HuH-7 (cell line): ENCODE data around the gene TMEM156.
"Not testable (repeated sequence)": the region's sequence is repeated elsewhere in the genome, so short reads cannot be mapped to it uniquely, and the experiment has no call there.

ENCODE experiments used
- DNase-seq: peaks from one replicate; pipeline ENCODE4 v3.0.0; 2011; ENCODE audit warnings: low spot score

The TMEM156 gene

DNA sequence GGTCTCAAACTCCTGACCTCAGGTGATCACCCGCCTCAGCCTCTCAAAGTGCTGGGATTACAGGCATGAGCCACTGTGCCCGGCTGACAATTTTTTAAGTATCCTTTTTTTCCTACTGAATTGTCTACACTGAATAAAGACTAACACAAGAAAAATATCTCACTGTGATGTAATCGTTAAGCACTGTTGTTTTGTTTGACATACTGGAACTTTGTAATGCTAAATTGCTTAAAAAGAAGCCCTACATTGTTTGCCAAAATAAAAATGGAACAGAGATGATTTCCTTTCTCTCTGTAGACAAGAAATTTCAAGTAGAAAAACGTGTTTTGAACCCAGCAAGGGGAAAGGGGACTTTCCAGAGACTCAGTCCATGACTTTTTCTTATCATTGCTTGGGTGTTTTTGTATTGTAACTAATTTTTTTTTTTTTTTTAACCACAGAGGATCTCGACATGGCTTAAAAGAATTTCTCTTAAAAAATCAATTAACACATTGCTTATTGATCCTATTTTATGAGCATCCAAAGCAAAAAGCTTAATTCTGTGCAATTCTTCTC is 74.9 kb downstream of the TMEM156 start:
- no peak for DNase-seq

DNA sequence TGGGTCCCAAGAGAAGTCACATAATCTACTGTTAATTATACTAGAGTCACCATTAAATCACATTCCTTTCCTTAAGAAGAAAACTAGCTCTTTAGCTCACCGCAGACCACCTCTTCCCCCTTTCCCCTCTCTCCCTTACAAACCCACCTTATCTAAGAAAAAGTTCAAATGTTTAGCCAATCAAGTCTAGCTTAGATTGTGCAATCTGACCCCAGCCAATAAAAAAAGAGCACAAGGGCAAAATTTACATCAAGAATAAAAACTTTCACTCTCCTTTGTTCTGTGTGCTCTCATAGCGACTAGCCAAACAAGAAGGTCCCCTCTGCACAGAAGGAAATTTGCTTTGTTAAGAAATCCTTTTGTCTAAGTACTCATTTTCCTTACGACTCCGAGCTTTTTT is 76.3 kb downstream of the TMEM156 start:
- no peak for DNase-seq

DNA sequence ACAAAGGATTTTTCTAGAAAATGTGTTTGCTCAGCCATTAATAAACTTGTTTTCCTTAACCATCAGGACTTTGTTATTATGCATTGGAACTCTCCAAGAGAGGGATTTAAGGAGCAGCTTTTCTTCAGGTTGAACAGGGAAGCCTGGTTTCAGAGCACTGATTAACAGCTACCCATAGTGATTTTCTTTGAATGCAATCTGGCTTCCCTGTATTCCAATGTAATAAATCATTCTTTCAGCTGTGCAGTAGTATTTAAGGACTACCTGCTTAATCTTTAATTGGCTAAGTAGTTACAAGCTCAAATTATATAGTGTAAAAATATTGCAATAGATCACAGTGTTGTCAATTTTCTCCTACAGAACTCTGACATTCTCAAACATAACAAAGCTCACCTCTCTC is 77.5 kb downstream of the TMEM156 start:
- DNase-seq: no peak

DNA sequence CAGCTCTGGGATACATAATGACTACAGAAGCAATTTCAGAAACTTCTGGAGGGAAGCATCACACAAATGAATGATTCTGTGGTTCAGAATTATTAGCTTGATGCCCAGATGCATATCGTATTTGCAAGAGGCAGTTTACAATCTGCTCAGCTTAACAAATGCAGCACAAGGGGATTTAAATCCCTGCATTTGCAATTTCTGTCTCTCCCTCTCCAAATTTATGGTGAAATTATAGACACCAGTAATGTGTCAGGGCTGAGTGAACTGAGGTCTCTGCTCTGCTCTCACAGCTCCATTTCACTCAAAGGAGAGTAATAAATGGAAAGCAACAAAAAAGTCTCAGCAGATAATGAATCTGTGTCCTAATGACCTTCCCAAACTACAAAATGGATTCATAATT is 80.2 kb downstream of the TMEM156 start:
- DNase-seq: no peak

DNA sequence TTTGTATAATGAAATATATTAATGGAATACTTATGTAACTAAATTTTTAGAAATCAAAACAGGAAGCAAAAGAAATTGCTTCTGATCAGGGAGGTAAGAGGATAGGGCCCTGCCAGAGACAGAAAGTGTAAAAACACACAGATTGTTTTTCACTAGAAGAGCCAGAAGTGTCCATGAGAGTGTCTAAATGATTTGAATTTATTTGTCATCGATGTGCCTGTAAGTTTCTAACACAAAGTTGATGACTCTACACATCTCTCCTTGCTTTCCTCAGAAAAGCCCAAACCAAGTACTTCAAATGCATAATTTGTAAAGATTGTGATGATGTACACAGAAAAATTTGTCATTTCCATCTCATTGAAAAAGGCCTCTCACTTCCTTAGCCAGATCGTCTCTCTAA is 80.6 kb downstream of the TMEM156 start:
- DNase-seq: no peak

DNA sequence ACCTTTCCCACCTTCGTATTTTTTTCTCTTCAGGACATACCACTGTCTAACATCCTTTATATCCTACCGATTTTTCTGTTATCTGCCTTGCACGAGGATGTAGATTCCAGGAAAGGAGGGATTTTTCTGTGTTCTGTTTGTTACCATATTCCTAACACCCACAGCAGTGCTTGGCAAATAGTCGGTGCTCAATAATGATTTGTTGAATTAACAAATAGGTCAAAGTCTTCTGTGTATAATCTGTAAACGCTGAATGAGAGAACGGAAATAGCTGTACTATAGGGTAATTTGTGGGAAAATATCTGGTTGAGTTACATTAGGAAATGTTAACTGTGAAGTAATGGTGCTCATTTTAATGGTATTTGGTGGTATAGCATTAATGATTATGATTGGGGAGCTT is 81.5 kb downstream of the TMEM156 start:
- DNase-seq: no peak

DNA sequence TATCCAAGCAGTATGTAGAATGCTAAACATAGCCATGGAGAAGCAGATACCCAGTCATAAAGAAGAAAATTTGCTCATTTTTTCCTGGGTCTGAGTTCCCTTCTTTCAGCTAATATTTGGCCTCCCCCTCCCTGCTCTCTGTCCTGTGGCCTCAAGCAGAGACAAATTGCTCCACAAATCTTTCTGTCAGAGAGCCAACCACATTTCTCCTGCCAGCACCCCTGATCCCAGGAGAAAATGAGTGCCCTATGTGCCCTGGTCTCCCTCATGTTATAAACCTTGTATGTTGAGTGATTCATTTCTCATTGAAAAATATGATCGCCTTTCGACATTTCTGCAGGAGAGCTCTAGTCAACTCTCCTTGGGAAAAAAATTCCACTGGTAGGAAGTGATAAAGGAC is 82.0 kb downstream of the TMEM156 start:
- no peak for DNase-seq

DNA sequence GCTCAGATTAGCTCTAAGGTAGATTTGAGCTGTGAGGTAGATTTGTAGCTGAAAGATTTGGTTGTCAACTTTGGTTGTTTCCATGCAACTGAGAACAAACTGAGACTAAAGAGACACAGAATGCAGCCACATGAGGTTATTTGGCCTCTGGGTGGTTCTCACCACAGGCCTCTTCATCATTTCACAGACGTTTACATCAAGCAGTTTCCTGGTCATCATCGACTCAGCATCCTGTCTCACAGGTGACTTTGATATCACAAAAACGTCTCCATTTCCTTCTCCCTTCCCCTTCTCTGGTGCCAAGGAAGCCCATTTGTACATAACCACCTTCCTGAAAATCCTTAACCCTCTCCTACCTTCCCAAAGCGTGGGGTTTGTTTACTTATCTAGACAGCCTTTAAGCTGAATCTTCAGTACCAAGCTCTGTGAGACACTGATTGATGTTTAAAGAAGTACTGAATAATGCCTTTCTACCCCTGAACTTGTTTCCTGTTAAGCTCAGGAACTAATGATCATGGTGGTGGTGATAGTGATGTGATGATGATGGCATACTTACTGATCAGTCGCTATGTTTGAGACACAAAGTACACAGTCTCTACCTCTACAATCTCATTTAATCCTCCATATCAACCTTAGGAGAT is 82.7 kb downstream of the TMEM156 start:
- DNase-seq: no peak

DNA sequence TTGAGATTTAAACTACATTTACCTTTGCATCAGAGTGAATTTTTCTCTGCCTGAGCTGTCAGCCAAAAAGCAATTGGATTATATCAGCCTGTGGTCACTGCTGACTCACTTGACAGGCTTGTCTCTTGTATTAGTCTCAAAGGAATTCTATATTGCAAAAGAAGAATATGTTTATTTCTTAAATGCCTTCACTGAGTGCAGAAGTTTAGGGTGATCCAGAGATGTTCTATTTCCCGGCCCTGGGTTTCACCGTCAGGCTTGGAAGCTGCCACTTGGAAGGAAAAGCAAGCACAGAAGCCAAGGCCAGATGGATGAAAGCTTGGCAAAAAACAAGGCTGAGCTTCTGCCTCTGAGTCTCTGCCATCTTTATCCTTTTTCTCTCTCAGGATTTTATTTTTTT is 83.7 kb downstream of the TMEM156 start:
- no peak for DNase-seq

DNA sequence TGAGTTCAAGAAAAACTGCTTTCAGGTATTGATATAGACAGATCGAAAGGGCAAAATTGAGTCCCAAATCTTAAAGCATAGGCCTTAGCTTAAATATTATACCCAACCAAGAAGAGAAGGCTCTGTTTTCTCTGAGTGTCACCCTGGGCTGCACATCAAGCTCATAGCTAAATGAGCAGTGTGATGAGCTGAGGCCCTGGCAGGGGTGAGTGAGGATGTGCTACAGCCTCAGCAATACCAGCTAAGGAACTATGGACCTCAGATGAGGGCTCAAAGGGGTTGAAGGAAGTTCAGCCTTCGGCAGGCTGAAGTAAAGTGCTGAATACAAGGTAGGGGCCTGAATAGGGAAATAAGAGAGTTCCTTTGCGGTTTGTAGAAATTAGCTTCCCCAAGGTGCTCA is 85.3 kb downstream of the TMEM156 start:
- DNase-seq: no peak

DNA sequence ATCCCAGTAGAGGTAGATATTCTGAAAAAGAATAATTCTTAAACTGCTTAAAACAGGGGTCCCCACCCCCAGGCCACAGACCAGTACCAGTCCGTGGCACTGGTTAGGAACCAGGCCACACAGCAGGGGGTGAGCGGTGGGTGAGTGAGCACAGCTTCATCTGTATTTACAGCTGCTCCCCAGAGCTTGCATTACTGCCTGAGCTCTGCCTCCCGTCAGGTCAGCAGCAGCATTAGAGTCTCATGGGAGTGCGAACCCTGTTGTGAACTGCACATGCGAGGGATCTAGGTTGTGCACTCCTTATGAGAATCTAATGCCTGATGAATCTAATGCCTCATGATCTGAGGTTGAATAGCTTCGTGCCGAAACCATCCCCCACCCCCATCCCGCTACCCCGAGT is 87.8 kb downstream of the TMEM156 start:
- no peak for DNase-seq

DNA sequence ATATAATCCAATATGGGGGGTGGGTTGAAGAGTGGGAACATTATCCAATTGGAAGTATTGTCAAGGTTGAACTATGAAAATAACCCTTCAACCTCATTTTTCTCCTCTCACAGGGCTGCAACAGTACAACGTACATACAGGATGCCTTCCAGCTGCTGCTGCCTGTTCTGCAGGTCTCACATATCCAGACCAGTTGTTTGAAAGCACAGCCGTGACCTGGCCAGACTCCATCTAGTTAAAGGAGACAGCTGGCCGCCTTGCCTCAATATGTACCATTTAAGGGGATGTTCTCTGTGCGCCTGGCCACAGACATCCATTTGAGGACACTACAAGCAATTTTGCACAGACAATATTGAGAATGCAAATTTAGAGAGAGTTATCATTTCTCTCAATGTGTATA is 88.9 kb downstream of the TMEM156 start:
- no peak for DNase-seq

DNA sequence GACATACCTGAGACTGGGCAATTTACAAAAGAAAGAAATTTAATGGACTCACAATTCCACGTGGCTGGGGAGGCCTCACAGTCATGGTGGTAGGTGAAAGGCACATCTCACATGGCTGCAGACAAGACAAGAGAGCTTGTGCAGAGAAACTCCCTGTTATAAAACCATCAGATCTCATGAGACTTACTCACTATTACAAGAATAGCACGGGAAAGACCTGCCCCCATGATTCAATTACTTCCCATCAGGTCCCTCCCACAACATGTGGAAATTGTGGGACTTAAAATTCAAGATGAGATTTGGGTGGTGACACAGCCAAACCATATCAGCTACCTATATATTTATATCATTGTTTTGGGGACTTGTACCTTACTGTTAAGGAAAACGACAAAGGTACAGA is 90.3 kb downstream of the TMEM156 start:
- DNase-seq: not testable (repeated sequence)

DNA sequence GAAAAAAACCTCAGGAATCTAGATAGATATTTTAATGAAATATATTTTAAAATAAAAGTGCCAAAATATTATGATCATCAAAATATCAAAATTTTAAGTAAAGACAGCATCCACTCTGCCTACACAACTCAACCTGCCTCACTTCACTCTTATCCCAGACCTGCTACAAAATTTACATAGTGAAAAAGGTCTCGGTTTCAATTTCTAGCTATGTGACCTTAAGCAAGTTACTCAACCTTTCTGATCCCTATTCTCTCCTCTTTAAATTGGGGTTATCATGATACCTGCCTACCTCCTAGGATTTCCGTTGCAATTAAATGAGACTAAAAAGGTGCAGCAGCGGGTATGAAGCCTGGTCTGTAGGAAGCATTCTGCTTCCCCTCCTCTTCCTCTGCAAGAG is 91.7 kb downstream of the TMEM156 start:
- no peak for DNase-seq

DNA sequence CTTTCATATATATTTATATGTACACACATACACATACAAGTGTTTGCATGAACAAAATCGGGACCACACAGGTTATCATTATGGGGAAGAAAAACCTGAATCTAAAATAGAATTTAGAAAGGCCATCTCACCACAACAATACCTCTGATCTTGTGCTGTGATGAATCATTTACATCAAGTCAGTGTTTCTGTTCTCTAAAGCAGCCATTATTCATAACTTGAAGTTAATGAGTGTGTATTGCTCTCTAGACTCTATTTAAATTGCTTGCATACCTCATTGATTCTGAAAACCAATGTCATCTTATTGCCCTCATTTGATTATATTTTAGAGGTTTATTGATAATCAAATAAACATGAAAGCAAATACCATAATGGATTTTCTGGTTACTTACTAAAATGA is 93.0 kb downstream of the TMEM156 start:
- no peak for DNase-seq

DNA sequence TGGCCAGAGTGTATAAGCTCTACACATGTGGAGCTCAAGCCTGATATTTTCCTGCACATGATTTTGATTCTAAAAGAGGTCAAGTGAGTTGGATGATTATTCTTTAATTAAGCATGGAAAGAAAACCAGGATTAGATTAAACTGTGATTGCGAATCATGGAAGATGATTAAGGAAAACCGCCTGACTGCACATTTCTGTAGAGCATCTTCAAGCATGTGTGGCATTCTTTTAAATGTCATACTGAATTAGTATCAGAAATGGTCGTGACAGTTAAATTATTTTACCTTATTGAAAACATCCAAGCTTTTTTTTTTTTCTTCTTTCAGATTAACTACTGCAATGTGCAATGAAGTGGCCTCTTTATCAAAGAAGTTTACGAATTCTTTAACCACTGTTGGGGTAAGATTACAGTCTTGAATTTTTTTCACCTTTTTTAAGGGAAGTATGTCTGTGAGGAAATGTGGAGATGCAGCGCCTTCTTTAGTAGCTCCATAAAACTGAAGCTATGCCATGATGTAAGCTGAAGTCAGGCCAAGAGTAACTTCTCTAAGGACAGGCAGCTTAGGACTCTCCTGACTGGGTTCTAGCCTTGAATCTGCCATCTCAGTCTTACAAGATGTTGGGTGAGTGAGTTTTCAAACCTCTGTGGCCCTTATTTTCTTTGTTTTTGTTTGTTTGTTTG is 96.7 kb downstream of the TMEM156 start:
- DNase-seq: no peak

DNA sequence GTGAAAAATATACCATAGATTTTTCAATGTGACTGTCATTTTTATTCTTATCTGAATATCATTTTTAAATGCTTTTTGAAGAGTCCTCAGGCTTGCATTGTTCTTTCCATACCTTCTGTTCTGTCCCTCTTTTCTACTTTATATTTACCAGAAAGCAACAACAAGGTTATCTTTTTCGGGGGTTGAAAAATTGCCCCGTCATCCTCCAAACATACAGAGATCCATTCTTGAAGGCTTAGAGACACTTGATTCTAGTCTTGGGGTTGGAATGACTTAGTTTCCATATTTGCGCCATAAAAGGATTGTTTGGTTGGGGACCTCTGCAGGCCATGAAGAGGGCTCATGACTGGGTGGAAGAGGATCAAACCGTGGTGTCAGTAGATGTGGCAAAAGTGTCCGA is 101.1 kb downstream of the TMEM156 start:
- no peak for DNase-seq

DNA sequence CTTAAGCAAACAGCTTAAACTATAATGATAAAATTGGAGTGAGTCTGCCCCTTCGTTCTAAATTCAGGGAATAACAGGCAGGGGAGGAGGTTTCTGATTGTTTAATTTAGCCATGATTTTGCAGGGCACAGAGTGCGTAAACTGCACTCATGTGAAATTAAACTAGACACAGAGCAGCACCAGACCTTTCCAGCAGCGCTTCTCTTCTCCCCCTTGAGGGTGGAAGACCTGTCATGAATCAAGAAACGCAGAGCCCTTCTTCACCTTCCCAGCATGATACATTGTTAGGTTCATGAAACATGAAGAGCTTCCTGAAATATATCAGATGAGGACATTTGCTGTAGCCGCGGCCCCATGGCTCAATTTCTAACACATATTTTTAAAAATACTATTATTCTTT is 101.5 kb downstream of the TMEM156 start:
- no peak for DNase-seq

DNA sequence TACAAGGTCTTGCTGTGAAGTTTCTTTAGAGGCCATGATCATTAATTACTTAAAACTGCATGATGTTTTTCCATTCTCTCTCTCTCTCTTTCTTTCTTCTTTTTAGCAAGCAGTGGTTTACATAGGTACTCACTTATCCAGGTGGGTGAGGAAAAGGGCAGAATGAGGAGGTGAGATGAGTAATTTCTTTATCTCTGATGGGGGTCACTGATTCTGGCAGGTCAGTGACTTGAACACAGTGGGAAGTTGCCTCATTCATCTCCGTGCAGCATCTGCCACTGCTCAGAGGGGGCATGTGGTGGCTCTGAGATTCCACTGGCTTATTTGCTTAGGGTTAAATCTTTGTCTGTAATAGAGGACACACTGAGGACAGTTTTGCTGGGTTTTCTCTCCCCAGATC is 102.0 kb downstream of the TMEM156 start:
- DNase-seq: no peak

DNA sequence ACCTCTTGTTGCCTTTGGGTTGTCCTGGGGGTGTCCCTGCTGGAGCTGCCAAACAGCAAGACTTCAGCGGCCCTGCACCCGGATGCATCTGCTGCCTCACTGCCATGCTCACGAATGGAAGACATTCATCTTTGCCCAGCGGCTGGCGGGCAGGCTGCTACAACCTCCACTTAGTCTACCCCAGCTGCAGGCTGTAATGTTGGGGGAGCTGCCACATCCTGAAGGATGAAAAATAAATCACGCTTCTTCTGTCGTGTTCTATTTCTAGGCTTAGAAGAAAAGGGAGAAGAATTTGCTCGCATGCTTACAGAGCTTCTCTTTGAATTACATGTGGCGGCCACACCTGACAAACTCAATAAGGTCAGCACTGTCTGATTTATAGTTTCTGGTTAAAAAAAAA is 103.2 kb downstream of the TMEM156 start:
- DNase-seq: no peak

DNA sequence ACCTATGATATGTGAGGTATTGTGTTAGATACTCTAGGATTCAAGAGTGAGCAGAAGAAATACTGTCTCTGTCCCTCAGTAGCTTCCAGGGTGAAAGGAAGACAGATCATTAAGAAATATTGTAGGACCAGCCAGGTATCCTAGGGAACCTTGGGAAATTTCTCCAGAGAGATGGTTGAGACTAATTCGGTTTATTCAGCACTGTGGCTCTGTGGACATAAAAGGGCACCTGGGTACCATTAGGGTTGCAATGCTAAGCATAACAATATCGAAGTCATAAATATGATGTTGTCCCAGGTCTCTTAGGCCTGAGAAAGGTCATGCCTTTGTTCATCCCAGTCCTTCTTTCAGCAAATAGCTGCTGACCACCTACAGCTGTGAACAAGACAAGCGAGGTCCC is 103.6 kb downstream of the TMEM156 start:
- no peak for DNase-seq

DNA sequence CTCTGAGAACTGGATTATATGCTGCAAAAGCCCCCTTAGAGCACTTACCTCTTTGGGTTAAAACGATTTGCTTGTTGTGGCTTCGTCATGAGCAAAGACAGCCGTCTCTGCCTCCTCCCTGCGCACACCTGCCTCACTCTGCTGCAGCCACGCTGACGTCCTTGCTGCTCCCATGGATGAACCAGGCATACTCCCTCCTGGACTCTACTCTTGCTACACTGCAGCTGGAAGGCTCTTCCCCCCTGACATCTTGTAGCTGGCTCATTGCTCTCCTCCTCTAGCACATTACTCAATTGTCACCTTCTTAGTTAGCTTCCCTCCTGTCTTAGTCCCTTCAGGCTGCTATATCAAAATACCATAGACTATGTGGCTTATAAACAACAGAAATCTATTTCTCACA is 105.3 kb downstream of the TMEM156 start:
- no peak for DNase-seq

DNA sequence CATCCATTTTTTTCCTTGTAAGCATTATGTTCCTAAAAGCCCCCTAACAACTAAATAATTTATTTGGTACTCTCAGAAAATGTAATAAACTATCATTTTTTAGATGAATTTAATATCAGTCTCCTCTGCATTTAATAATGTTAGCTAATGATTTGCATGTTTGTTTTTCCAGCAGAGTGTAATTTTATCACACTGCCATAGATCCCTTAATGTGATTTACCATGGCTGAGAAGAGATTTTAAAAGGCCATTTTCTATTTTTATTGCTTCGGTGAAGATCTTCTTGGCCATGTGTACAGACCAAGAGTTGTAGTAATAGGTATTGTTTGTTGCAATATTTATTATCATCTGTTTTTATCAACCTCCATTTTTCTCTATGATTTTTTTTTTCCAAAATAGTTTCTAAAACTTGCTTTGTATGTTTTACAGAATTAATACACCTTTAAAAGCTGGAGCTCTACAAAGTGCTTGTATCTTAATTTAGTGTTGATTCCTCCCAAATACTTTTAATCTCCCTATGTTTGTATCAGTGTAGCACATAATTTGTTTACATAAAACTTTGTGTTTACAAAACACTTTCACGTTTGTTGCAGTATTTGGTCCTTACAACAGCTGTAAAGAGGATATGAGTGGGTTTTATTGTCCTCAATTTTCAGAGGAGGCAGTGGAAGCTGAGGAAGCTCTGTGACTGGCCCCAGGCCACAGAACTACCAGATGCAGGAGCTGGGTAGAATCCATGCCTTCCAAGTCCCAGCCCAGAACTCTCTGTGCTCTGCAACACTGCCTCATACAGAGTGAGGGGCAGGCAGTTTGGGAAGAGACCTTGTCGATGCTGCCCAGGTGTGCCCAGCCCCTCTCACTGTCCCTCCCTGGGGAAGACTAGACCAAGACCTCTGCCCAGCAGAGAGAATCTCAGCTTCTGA is 106.5 kb downstream of the TMEM156 start:
- no peak for DNase-seq
